ENCODE results near the gene LRRC18.

GRCh38 chr10:48978318-48978717 is 38.7 kb upstream of the LRRC18 start:
- TF ChIP-seq BHLHE40 (IDR thresholded peaks at IDR 0.05; ENCODE audit: low read depth, low read length) (no peak), MAFK (IDR thresholded peaks at IDR 0.05; ENCODE audit: partially characterized antibody) (no peak), RFX5 (IDR thresholded peaks at IDR 0.05) (no peak), SMC3 (IDR thresholded peaks at IDR 0.05) (no peak)
- TF ChIP-seq, protein P1, sequence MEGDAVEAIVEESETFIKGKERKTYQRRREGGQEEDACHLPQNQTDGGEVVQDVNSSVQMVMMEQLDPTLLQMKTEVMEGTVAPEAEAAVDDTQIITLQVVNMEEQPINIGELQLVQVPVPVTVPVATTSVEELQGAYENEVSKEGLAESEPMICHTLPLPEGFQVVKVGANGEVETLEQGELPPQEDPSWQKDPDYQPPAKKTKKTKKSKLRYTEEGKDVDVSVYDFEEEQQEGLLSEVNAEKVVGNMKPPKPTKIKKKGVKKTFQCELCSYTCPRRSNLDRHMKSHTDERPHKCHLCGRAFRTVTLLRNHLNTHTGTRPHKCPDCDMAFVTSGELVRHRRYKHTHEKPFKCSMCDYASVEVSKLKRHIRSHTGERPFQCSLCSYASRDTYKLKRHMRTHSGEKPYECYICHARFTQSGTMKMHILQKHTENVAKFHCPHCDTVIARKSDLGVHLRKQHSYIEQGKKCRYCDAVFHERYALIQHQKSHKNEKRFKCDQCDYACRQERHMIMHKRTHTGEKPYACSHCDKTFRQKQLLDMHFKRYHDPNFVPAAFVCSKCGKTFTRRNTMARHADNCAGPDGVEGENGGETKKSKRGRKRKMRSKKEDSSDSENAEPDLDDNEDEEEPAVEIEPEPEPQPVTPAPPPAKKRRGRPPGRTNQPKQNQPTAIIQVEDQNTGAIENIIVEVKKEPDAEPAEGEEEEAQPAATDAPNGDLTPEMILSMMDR (IDR thresholded peaks at IDR 0.05), result no peak
